CD4-positive, alpha-beta T cell (primary cell): ENCODE measurements around the gene VWA3B. TPM values are rescaled to one million over a fixed set of nuclear protein-coding genes. Genes with fewer than 3 reads are reported as not detected.

ENCODE experiments used
- ATAC-seq: fragments of 200-7000 bp; cut with Tn5 transposase; one replicate; pipeline ENCODE4 v1.10.0; 2022; ENCODE audit warnings: mild to moderate bottlenecking; ENCODE audit not compliant: poor library complexity
- CTCF ChIA-PET: fragments of 350-600 bp; sonication (Branson Sonifier 250); formaldehyde crosslinking; loops from one replicate; lab custom pipeline; 2021; ENCODE audit warnings: antibody characterized with exemption, inconsistent platforms; lab: Charles Lee
- POLR2A ChIA-PET: fragments of 350-600 bp; sonication (Branson Sonifier 250); formaldehyde crosslinking; loops from one replicate; lab custom pipeline; 2021; ENCODE audit warnings: antibody characterized with exemption, inconsistent platforms; lab: Charles Lee
- DNase-seq, 14 experiments: peaks; one replicate each; pipeline ENCODE4 v3.0.0-alpha.2; 2013 to 2020; ENCODE audit warnings: mixed read lengths in 2 of 14
- H3K27ac ChIP-seq, 2 donors: one replicate each; pipeline versions ENCODE4 v1.5.1 to v1.7.0; 2013; ENCODE audit warnings: low read length in 2 of 2, low read depth in 1 of 2, mild to moderate bottlenecking in 1 of 2
- H3K27me3 ChIP-seq, 2 experiments: 1 replicate in 1 of 2; 2 replicates in 1 of 2; pipeline versions ENCODE4 v1.6.1 to v1.7.0; 2013; ENCODE audit warnings: low read length in 2 of 2, control low read depth in 1 of 2, mild to moderate bottlenecking in 1 of 2, moderate library complexity in 1 of 2; ENCODE audit not compliant: insufficient read depth in 2 of 2, control insufficient read depth in 1 of 2
- H3K36me3 ChIP-seq: one replicate; pipeline ENCODE4 v1.6.1; 2013; ENCODE audit warnings: low read length, control low read depth; ENCODE audit not compliant: insufficient read depth
- H3K4me1 ChIP-seq: one replicate; pipeline ENCODE4 v1.6.1; 2013; ENCODE audit warnings: low read length, control low read depth; ENCODE audit not compliant: insufficient read depth
- H3K4me3 ChIP-seq: one replicate; pipeline ENCODE4 v1.5.1; 2013; ENCODE audit warnings: mild to moderate bottlenecking, low read length, moderate library complexity
- H3K9me3 ChIP-seq, 2 experiments: 1 replicate in 1 of 2; 2 replicates in 1 of 2; pipeline versions ENCODE4 v1.6.1 to v1.7.0; 2013; ENCODE audit warnings: low read length in 2 of 2, mild to moderate bottlenecking in 2 of 2, control low read depth in 1 of 2, moderate library complexity in 1 of 2; ENCODE audit not compliant: control insufficient read depth in 1 of 2, insufficient read depth in 1 of 2
- H3K27ac Mint-ChIP-seq: one replicate; pipeline ENCODE4 v1.8.0; 2020; ENCODE audit warnings: mixed read lengths
- H3K27me3 Mint-ChIP-seq: one replicate; pipeline ENCODE4 v1.8.0; 2021; ENCODE audit warnings: mixed read lengths
- H3K36me3 Mint-ChIP-seq: one replicate; pipeline ENCODE4 v1.8.0; 2021; ENCODE audit warnings: low read depth, mixed read lengths
- H3K4me1 Mint-ChIP-seq: one replicate; pipeline ENCODE4 v1.8.0; 2021; ENCODE audit warnings: low read depth, mixed read lengths
- H3K4me3 Mint-ChIP-seq: one replicate; pipeline ENCODE4 v1.8.0; 2020; ENCODE audit warnings: mild to moderate bottlenecking, mixed read lengths
- H3K9me3 Mint-ChIP-seq: one replicate; pipeline ENCODE4 v1.8.0; 2020; ENCODE audit warnings: mixed read lengths
- CTCF ChIP-seq: fragments of 200-600 bp; IDR thresholded peaks from one replicate; pipeline ENCODE4 v1.8.0; 2022; ENCODE audit warnings: antibody characterized with exemption, mild to moderate bottlenecking
- intact Hi-C, 2 experiments: fragments of 100-400 bp; cut with DNase I in 1 of 2; cut with micrococcal nuclease in 1 of 2; formaldehyde crosslinking; loops; one replicate each; pipeline versions ENCODE4 v1.15.1 to v1.9.0; 2023 to 2025; cut with DNase I, micrococcal nuclease
- total RNA-seq, 174 experiments: library from RNA in 2 of 174; stranded (reverse) in 2 of 174; gene quantifications; one replicate each; pipeline ENCODE4 v1.2.3 and lab custom pipeline; 2021 to 2026

The VWA3B gene
- total RNA-seq, 2 experiments from 2014 or later, result not detected

- DNase-seq (no peak), ATAC-seq (no peak)
- ChIA-PET POLR2A (no interaction called here), CTCF (no interaction called here)
- Histone ChIP-seq H3K36me3 (no peaks in the 10 kb centered on the region), H3K9me3 (no peaks in the 10 kb centered on the region), H3K27me3 (peaks cover 0 to 7% of the 10 kb centered on the region in 2 experiments), H3K4me3 (no peak overlapping the region), H3K4me1 (no peaks in the 10 kb centered on the region), H3K27ac (no peak overlapping the region)
- intact Hi-C loops, result no loop called here
- Mint-ChIP-seq H3K9me3 (no peaks in the 10 kb centered on the region), H3K27me3 (peaks cover 14% of the 10 kb centered on the region), H3K27ac (no peak overlapping the region), H3K4me1 (no peaks in the 10 kb centered on the region), H3K36me3 (no peaks in the 10 kb centered on the region), H3K4me3 (no peak overlapping the region)
- no peak for TF ChIP-seq CTCF
Observed at GRCh38 chr2:98122524-98122923, 35.6 kb downstream of the VWA3B start.

- Histone ChIP-seq H3K36me3 (no peaks in the 10 kb centered on the region), H3K27me3 (peaks cover under 1 to 11% of the 10 kb centered on the region in 2 experiments), H3K4me3 (no peak overlapping the region), H3K27ac (no peak overlapping the region), H3K4me1 (no peaks in the 10 kb centered on the region), H3K9me3 (no peaks in the 10 kb centered on the region)
- POLR2A ChIA-PET, result no interaction called here
- CTCF ChIA-PET, result no interaction called here
- Mint-ChIP-seq H3K36me3 (no peaks in the 10 kb centered on the region), H3K27ac (no peak overlapping the region), H3K4me1 (no peaks in the 10 kb centered on the region), H3K9me3 (no peaks in the 10 kb centered on the region), H3K27me3 (peaks cover 18% of the 10 kb centered on the region), H3K4me3 (no peak overlapping the region)
- DNase-seq (peak in 1 of 14 experiments; percentile 14), ATAC-seq (no peak)
- no peak for TF ChIP-seq CTCF
- intact Hi-C loops, result no loop called here
Observed at GRCh38 chr2:98123286-98123685, 36.3 kb downstream of the VWA3B start.

- Histone ChIP-seq H3K4me1 (no peaks in the 10 kb centered on the region), H3K27ac (no peak overlapping the region), H3K9me3 (no peaks in the 10 kb centered on the region), H3K27me3 (peaks cover 2 to 12% of the 10 kb centered on the region in 2 experiments), H3K36me3 (no peaks in the 10 kb centered on the region), H3K4me3 (no peak overlapping the region)
- no peak overlapping the region for H3K27ac Mint-ChIP-seq
- CTCF ChIA-PET, result no interaction called here
- peaks cover 21% of the 10 kb centered on the region for H3K27me3 Mint-ChIP-seq
- no peaks in the 10 kb centered on the region for H3K36me3 Mint-ChIP-seq
- no peaks in the 10 kb centered on the region for H3K9me3 Mint-ChIP-seq
- DNase-seq (no peak), ATAC-seq (no peak)
- intact Hi-C loops, result no loop called here
- POLR2A ChIA-PET, result no interaction called here
- H3K4me3 Mint-ChIP-seq, result no peak overlapping the region
- no peak for TF ChIP-seq CTCF
- no peaks in the 10 kb centered on the region for H3K4me1 Mint-ChIP-seq
Observed at GRCh38 chr2:98126061-98126460, 39.1 kb downstream of the VWA3B start.
